Small intestine (tissue), 7 donors: ENCODE data around the gene ULK1. TPM values are rescaled to one million over a fixed set of nuclear protein-coding genes. Genes with fewer than 3 reads are reported as not detected.

Experiments
- DNase-seq, 2 donors: peaks; one replicate each; pipeline versions ENCODE4 v3.0.0 to v3.0.0-alpha.2; 2013
- FAIRE-seq: peaks from 2 replicates; lab custom pipeline; 2012; peaks lifted over from hg19 to GRCh38; lab: Jason Lieb, UNC
- H3K27ac ChIP-seq, 3 donors: one replicate each; pipeline ENCODE4 v1.5.1; 2013; ENCODE audit warnings: low read length in 2 of 3, mild to moderate bottlenecking in 2 of 3, control low read depth in 1 of 3, inconsistent platforms in 1 of 3, low read depth in 1 of 3, moderate library complexity in 1 of 3
- H3K27me3 ChIP-seq, 3 donors: one replicate each; pipeline ENCODE4 v1.6.1; 2013; ENCODE audit warnings: low read length in 3 of 3, inconsistent platforms in 1 of 3; ENCODE audit not compliant: control insufficient read depth in 3 of 3, insufficient read depth in 3 of 3
- H3K36me3 ChIP-seq, 3 donors: one replicate each; pipeline ENCODE4 v1.6.1; 2013; ENCODE audit warnings: low read length in 3 of 3, inconsistent platforms in 1 of 3, low read depth in 1 of 3, mild to moderate bottlenecking in 1 of 3, moderate library complexity in 1 of 3; ENCODE audit not compliant: control insufficient read depth in 3 of 3, insufficient read depth in 2 of 3
- H3K4me1 ChIP-seq, 3 donors: one replicate each; pipeline ENCODE4 v1.6.1; 2013; ENCODE audit warnings: low read length in 2 of 3, inconsistent platforms in 1 of 3, low read depth in 1 of 3, mild to moderate bottlenecking in 1 of 3, moderate library complexity in 1 of 3; ENCODE audit not compliant: control insufficient read depth in 3 of 3, insufficient read depth in 2 of 3
- H3K4me3 ChIP-seq, 3 donors: one replicate each; pipeline ENCODE4 v1.5.1; 2013; ENCODE audit warnings: low read length in 3 of 3, control low read depth in 1 of 3, inconsistent platforms in 1 of 3, low read depth in 1 of 3, mild to moderate bottlenecking in 1 of 3, moderate library complexity in 1 of 3
- H3K9me3 ChIP-seq, 2 donors: one replicate each; pipeline ENCODE4 v1.6.1; 2013; ENCODE audit warnings: low read depth in 1 of 2, low read length in 1 of 2; ENCODE audit not compliant: control insufficient read depth in 2 of 2, insufficient read depth in 1 of 2
- WGBS, 3 donors: extraction: QIAGEN DNeasy Blood & Tissue Kit; methylation state at CpG; one replicate each; pipeline ENCODE4 v1.1.7; 2013; 5-methylcytosine and 5-hydroxymethylcytosine counted together
- polyA plus RNA-seq, 4 donors: library from polyadenylated mRNA; stranded (reverse) in 3 of 4; unstranded in 1 of 4; fragments of 200-250 nt in 3 of 4; fragments of 120-200 nt in 1 of 4; gene quantifications; one replicate each; pipeline versions ENCODE4 v1.2.1 to v1.2.3, GENCODE V29; 2013
- donor health status: healthy with polysubstance abuse.
- donor health status: control.
- donor health status: control.
- donor health status: Bipolar disorder and iron deficiency.
- donor health status: healthy.

ULK1 gene
- polyA plus RNA-seq, 4 donors = 11.3 to 30.0 (median 12.5) TPM

GRCh38 chr12:131851741-131852550, 42.5 kb upstream of the ULK1 start:
- no peaks in the 10 kb centered on the region for H3K36me3 ChIP-seq
- H3K27ac ChIP-seq = no peak overlapping the region
- FAIRE-seq = no peak
- H3K4me3 ChIP-seq = no peak overlapping the region
- H3K4me1 ChIP-seq = no peaks in the 10 kb centered on the region
- peaks cover 0 to 22% (median 4%) of the 10 kb centered on the region in 3 donors for H3K27me3 ChIP-seq
- DNase-seq = no peak
- 76 to 88% (median 85%) methylated on average over 35 to 37 of the region's 37 CpGs for WGBS, 3 donors
- no peaks in the 10 kb centered on the region for H3K9me3 ChIP-seq

GRCh38 chr12:131852551-131853299, 41.7 kb upstream of the ULK1 start:
- Histone ChIP-seq H3K4me3 (no peak overlapping the region), H3K27ac (no peak overlapping the region), H3K27me3 (peaks cover 0 to 22% (median 4%) of the 10 kb centered on the region in 3 donors), H3K4me1 (no peaks in the 10 kb centered on the region), H3K9me3 (no peaks in the 10 kb centered on the region), H3K36me3 (no peaks in the 10 kb centered on the region)
- DNase-seq (no peak), FAIRE-seq (no peak)
- 50 to 54% (median 51%) methylated on average over 22 to 24 of the region's 24 CpGs for WGBS, 3 donors

- H3K36me3 ChIP-seq = no peaks in the 10 kb centered on the region
- no peak overlapping the region for H3K27ac ChIP-seq
- H3K4me1 ChIP-seq = peaks cover 0 to under 1% (median 0%) of the 10 kb centered on the region in 3 donors
- DNase-seq = no peak
- FAIRE-seq = no peak
- WGBS, 3 donors = 69 to 81% (median 74%) methylated on average over 35 of the region's 35 CpGs
- no peak overlapping the region for H3K4me3 ChIP-seq
- no peaks in the 10 kb centered on the region for H3K9me3 ChIP-seq
- peaks cover 0 to 22% (median 4%) of the 10 kb centered on the region in 3 donors for H3K27me3 ChIP-seq
Measured at GRCh38 chr12:131853832-131854797, 40.3 kb upstream of the ULK1 start.

- Histone ChIP-seq H3K9me3 (no peaks in the 10 kb centered on the region), H3K4me1 (peaks cover 0 to 8% (median 0%) of the 10 kb centered on the region in 3 donors), H3K36me3 (no peaks in the 10 kb centered on the region), H3K27ac (no peak overlapping the region), H3K27me3 (peaks cover 0 to 22% (median 4%) of the 10 kb centered on the region in 3 donors), H3K4me3 (no peak overlapping the region)
- DNase-seq (no peak), FAIRE-seq (no peak)
- WGBS, 3 donors = 80 to 83% (median 82%) methylated on average over 16 of the region's 16 CpGs
Measured at GRCh38 chr12:131854861-131855476, 39.5 kb upstream of the ULK1 start.

GRCh38 chr12:131855521-131856142, 38.8 kb upstream of the ULK1 start:
- 34 to 53% (median 46%) methylated on average over 26 to 30 of the region's 30 CpGs for WGBS, 3 donors
- Histone ChIP-seq H3K4me1 (peaks cover 0 to 8% (median 0%) of the 10 kb centered on the region in 3 donors), H3K36me3 (no peaks in the 10 kb centered on the region), H3K4me3 (no peak overlapping the region), H3K27ac (no peak overlapping the region), H3K9me3 (no peaks in the 10 kb centered on the region), H3K27me3 (peaks cover 0 to 22% (median 4%) of the 10 kb centered on the region in 3 donors)
- no peak for DNase-seq
- no peak for FAIRE-seq

GRCh38 chr12:131856366-131857097, 37.9 kb upstream of the ULK1 start:
- no peaks in the 10 kb centered on the region for H3K36me3 ChIP-seq
- H3K4me3 ChIP-seq = no peak overlapping the region
- FAIRE-seq (no peak), DNase-seq (no peak)
- H3K27ac ChIP-seq = no peak overlapping the region
- H3K27me3 ChIP-seq = peaks cover 0 to 22% (median 4%) of the 10 kb centered on the region in 3 donors
- 77 to 87% (median 83%) methylated on average over 10 of the region's 10 CpGs for WGBS, 3 donors
- H3K9me3 ChIP-seq = no peaks in the 10 kb centered on the region
- peaks cover 0 to 16% (median 0%) of the 10 kb centered on the region in 3 donors for H3K4me1 ChIP-seq
